Kidney epithelial cell (primary cell): ENCODE data around the gene ARHGEF10L. TPM values are rescaled to one million over a fixed set of nuclear protein-coding genes. Genes with fewer than 3 reads are reported as not detected.

Experiments
- DNase-seq: peaks from one replicate; pipeline ENCODE4 v3.0.0-alpha.2; 2010; ENCODE audit warnings: low read depth
- H3K27me3 ChIP-seq: 2 replicates; pipeline ENCODE4 v1.6.0; 2011; ENCODE audit warnings: low read length; ENCODE audit not compliant: control insufficient read depth, insufficient read depth
- H3K36me3 ChIP-seq: 2 replicates; pipeline ENCODE4 v1.5.1; 2011; ENCODE audit warnings: low read length; ENCODE audit not compliant: control insufficient read depth, insufficient read depth
- H3K4me3 ChIP-seq: 2 replicates; pipeline ENCODE4 v1.5.1; 2011; ENCODE audit warnings: low read depth, mild to moderate bottlenecking, control low read depth, low read length
- total RNA-seq: library from RNA; depleted of rRNA; stranded (reverse); fragments of >200 nt; gene quantifications from 2 replicates; pipeline ENCODE4 v1.2.3, GENCODE V29; 2015
- TF ChIP-seq, protein P1 (sequence below): IDR thresholded peaks from 2 replicates; pipeline ENCODE4 v1.5.1; 2011; ENCODE audit warnings: mild to moderate bottlenecking, moderate library complexity, low read length, control low read depth, inconsistent platforms; ENCODE audit not compliant: insufficient read depth, poor library complexity, severe bottlenecking

ARHGEF10L gene
- total RNA-seq, 1 donor from 2014 or later = 23.5 TPM

DNA sequence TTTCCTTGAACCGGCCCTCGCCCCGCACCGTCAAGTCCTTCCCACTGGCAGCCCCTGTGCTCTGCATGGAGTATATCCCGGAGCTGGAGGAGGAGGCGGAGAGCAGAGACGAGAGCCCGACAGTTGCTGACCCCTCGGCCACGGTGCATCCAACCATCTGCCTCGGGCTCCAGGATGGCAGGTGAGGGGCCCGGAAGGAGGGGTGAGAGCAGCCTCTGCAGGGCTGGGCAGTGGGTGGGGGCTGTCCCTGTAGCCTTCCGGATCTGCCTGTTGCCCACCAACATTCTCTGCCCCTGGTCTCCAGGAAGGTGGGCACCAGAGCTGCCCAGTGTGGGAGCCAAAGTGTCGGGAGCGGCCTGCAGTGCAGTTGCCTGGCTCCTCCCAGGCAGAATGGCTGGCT, 116.4 kb downstream of the ARHGEF10L start:
- Histone ChIP-seq H3K4me3 (no peak overlapping the region), H3K36me3 (peaks cover 2% of the 10 kb centered on the region), H3K27me3 (no peaks in the 10 kb centered on the region)
- no peak for DNase-seq
- TF ChIP-seq, protein P1, sequence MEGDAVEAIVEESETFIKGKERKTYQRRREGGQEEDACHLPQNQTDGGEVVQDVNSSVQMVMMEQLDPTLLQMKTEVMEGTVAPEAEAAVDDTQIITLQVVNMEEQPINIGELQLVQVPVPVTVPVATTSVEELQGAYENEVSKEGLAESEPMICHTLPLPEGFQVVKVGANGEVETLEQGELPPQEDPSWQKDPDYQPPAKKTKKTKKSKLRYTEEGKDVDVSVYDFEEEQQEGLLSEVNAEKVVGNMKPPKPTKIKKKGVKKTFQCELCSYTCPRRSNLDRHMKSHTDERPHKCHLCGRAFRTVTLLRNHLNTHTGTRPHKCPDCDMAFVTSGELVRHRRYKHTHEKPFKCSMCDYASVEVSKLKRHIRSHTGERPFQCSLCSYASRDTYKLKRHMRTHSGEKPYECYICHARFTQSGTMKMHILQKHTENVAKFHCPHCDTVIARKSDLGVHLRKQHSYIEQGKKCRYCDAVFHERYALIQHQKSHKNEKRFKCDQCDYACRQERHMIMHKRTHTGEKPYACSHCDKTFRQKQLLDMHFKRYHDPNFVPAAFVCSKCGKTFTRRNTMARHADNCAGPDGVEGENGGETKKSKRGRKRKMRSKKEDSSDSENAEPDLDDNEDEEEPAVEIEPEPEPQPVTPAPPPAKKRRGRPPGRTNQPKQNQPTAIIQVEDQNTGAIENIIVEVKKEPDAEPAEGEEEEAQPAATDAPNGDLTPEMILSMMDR = no peak

GRCh38 chr1:17657436-17657835, 117.9 kb downstream of the ARHGEF10L start:
- no peak for DNase-seq
- H3K27me3 ChIP-seq = no peaks in the 10 kb centered on the region
- no peak overlapping the region for H3K4me3 ChIP-seq
- peaks cover 2% of the 10 kb centered on the region for H3K36me3 ChIP-seq
- TF ChIP-seq, protein P1 = no peak

DNA sequence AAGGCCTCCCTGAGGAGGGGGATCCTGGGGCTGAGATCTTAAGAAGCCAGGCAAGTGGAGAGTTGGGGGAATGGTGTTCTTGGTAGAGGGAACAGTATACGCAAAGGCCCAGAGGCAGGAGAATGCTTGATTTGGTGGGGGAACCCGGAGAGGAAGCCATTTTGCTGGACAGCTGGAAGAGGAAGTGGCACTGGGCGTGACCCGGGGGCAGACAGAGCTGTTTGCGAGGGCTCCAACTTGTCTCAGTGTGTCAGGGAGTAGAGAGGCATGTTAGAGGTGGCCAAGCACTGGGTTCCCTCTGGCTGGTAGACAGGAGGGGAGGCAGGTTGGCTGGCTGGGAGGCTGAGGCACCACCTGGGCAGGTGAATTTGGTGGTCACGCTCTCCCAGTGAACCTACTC, 119.3 kb downstream of the ARHGEF10L start:
- no peak overlapping the region for H3K4me3 ChIP-seq
- DNase-seq = no peak
- H3K27me3 ChIP-seq = no peaks in the 10 kb centered on the region
- H3K36me3 ChIP-seq = peaks cover 2% of the 10 kb centered on the region
- TF ChIP-seq, protein P1 = no peak

- Histone ChIP-seq H3K4me3 (no peak overlapping the region), H3K27me3 (no peaks in the 10 kb centered on the region), H3K36me3 (peaks cover 2% of the 10 kb centered on the region)
- TF ChIP-seq, protein P1 = peak; percentile 91
- DNase-seq = no peak
Observed at GRCh38 chr1:17661546-17662157, 122.2 kb downstream of the ARHGEF10L start.

DNA sequence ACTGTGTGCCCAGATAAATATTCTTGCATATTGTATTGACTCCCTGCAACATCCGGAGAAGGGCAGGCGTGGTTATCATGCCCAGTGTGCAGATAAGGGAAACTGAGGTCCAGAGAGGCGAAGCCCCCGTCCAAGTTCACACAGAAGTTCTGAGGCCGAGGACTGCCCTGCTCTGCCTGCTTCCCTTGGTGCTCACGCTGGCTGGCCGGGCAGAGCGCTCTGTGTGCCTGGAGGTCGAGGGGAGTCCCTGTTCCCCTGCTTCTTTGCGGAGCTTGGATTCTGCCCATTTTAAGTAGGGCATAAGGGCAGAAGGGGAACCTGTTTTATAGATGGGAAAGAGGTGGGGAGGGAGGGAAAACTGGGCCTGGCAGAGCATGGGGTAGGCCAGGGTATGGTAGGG, 122.8 kb downstream of the ARHGEF10L start:
- DNase-seq = no peak
- no peaks in the 10 kb centered on the region for H3K27me3 ChIP-seq
- no peak overlapping the region for H3K4me3 ChIP-seq
- TF ChIP-seq, protein P1 = no peak
- peaks cover 2% of the 10 kb centered on the region for H3K36me3 ChIP-seq

- no peaks in the 10 kb centered on the region for H3K27me3 ChIP-seq
- peaks cover 2% of the 10 kb centered on the region for H3K36me3 ChIP-seq
- no peak overlapping the region for H3K4me3 ChIP-seq
- TF ChIP-seq, protein P1 = no peak
- DNase-seq = no peak
Observed at GRCh38 chr1:17662786-17663185, 123.3 kb downstream of the ARHGEF10L start.
